ENCODE measurements around the gene TCF21.

GRCh38 chr6:133877116-133877515 lies 11.8 kb upstream of the TCF21 start:
- TF ChIP-seq POLR2A (IDR thresholded peaks at IDR 0.05) (no peak), EP300 (IDR thresholded peaks at IDR 0.05) (no peak)
- TF ChIP-seq, protein P1, sequence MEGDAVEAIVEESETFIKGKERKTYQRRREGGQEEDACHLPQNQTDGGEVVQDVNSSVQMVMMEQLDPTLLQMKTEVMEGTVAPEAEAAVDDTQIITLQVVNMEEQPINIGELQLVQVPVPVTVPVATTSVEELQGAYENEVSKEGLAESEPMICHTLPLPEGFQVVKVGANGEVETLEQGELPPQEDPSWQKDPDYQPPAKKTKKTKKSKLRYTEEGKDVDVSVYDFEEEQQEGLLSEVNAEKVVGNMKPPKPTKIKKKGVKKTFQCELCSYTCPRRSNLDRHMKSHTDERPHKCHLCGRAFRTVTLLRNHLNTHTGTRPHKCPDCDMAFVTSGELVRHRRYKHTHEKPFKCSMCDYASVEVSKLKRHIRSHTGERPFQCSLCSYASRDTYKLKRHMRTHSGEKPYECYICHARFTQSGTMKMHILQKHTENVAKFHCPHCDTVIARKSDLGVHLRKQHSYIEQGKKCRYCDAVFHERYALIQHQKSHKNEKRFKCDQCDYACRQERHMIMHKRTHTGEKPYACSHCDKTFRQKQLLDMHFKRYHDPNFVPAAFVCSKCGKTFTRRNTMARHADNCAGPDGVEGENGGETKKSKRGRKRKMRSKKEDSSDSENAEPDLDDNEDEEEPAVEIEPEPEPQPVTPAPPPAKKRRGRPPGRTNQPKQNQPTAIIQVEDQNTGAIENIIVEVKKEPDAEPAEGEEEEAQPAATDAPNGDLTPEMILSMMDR (IDR thresholded peaks at IDR 0.05): no peak

All from sigmoid colon (tissue), 4 donors.